SU-DHL-6 (cell line): ENCODE results near the gene CCDC88C.

Source experiments
- H2AFZ ChIP-seq: fragments of 200-600 bp; sonication (generic); 2 replicates; pipeline ENCODE4 v1.6.1; 2014; ENCODE audit warnings: low read depth, mild to moderate bottlenecking, moderate library complexity, mixed read lengths, antibody characterized with exemption, low read length; ENCODE audit not compliant: severe bottlenecking
- H3F3A ChIP-seq: fragments of 200-600 bp; shearing (Covaris generic); 2 replicates; pipeline ENCODE4 v1.6.0; 2016; ENCODE audit warnings: antibody characterized with exemption, mild to moderate bottlenecking; ENCODE audit not compliant: insufficient read depth
- H3K27ac ChIP-seq: fragments of 200-600 bp; sonication (generic); 2 replicates; pipeline ENCODE4 v1.5.1; 2016; ENCODE audit warnings: low read depth, mild to moderate bottlenecking, low read length, moderate library complexity, mixed read lengths
- H3K27me3 ChIP-seq: fragments of 200-600 bp; sonication (generic), shearing (Covaris generic); 2 replicates; pipeline ENCODE4 v1.6.0; 2014; ENCODE audit warnings: mild to moderate bottlenecking, low read length
- H3K36me3 ChIP-seq: fragments of 200-600 bp; sonication (generic); 2 replicates; pipeline ENCODE4 v1.6.1; 2014; ENCODE audit warnings: mild to moderate bottlenecking, low read length, mixed read lengths
- H3K4me2 ChIP-seq: fragments of 300-600, 200-600 bp; shearing (Covaris generic), sonication (generic); 2 replicates; pipeline ENCODE4 v1.6.0; 2014; ENCODE audit warnings: low read length, low read depth, mild to moderate bottlenecking; ENCODE audit not compliant: poor library complexity, severe bottlenecking
- H3K4me3 ChIP-seq: fragments of 200-600 bp; sonication (generic); 2 replicates; pipeline ENCODE4 v1.5.1; 2014; ENCODE audit warnings: antibody characterized with exemption, low read length, mild to moderate bottlenecking, mixed read lengths; ENCODE audit not compliant: insufficient read depth, poor library complexity, severe bottlenecking
- H3K79me2 ChIP-seq: fragments of 200-600 bp; sonication (generic); 2 replicates; pipeline ENCODE4 v1.6.1; 2014; ENCODE audit warnings: mild to moderate bottlenecking, low read length, moderate library complexity; ENCODE audit not compliant: insufficient read depth
- H3K9ac ChIP-seq: fragments of 200-600 bp; sonication (generic); 2 replicates; pipeline ENCODE4 v1.7.0; 2014; ENCODE audit warnings: mild to moderate bottlenecking, low read length
- H3K9me2 ChIP-seq: fragments of 200-600 bp; sonication (generic); replicated peaks from 2 replicates; pipeline ENCODE4 v1.6.1; 2014; ENCODE audit warnings: low read length; ENCODE audit not compliant: insufficient read depth
- H3K9me3 ChIP-seq: fragments of 200-600 bp; sonication (generic); 2 replicates; pipeline ENCODE4 v1.6.1; 2014; ENCODE audit warnings: low read length, mixed read lengths; ENCODE audit not compliant: insufficient read depth
- H4K20me1 ChIP-seq: fragments of 200-600 bp; sonication (generic); 2 replicates; pipeline ENCODE4 v1.6.1; 2014; ENCODE audit warnings: low read depth, mild to moderate bottlenecking, antibody characterized with exemption, low read length, moderate library complexity, mixed read lengths
- CTCF ChIP-seq: fragments of 200-600 bp; sonication (generic); IDR thresholded peaks from one replicate; pipeline ENCODE4 v1.5.1; 2017; ENCODE audit warnings: antibody characterized with exemption, mild to moderate bottlenecking, low read length, moderate library complexity; ENCODE audit not compliant: insufficient read depth, poor library complexity, severe bottlenecking
- EZH2phosphoT487 ChIP-seq: fragments of 200-600 bp; sonication (generic), shearing (Covaris generic); conservative IDR thresholded peaks from 2 replicates; pipeline ENCODE4 v1.6.1; 2018; ENCODE audit warnings: mild to moderate bottlenecking, antibody characterized with exemption, low read length, moderate library complexity, mixed read lengths

The CCDC88C gene

DNA sequence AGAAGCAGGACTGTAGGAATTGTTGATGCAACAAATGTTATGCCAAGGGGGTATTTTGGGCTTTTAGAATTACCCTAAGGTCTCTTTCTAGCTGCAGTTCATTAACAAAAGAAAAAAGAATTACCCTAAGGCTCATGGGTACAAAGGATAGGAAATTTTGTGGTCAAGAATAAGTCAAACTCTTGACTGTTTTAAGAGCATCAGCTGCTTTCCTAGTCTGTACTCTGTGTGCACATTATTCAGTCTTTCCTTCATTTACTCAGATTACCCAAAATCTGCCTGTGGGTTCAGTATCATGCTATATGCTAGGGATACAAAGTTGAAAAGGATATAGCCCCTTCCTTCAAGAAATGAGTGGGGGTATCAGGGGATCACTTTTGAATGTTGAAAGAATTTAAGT lies 36.5 kb upstream of the CCDC88C start:
- Histone ChIP-seq H3K27me3 (no peaks in the 10 kb centered on the region), H3K4me3 (no peak overlapping the region), H3K9me3 (no peaks in the 10 kb centered on the region), H4K20me1 (peaks cover 9% of the 10 kb centered on the region), H3K9me2 (no peaks in the 10 kb centered on the region), H3K79me2 (0 out of 2 replicates have a peak, but pooled peaks cover 12% of the 10 kb centered on the region), H3K9ac (no peak overlapping the region), H3K4me2 (no peak overlapping the region), H3K27ac (no peak overlapping the region), H3K36me3 (peaks cover 33% of the 10 kb centered on the region), H3F3A (peaks cover 47% of the 10 kb centered on the region), H2AFZ (no peak overlapping the region)
- no peak for TF ChIP-seq EZH2phosphoT487
- no peak for TF ChIP-seq CTCF

DNA sequence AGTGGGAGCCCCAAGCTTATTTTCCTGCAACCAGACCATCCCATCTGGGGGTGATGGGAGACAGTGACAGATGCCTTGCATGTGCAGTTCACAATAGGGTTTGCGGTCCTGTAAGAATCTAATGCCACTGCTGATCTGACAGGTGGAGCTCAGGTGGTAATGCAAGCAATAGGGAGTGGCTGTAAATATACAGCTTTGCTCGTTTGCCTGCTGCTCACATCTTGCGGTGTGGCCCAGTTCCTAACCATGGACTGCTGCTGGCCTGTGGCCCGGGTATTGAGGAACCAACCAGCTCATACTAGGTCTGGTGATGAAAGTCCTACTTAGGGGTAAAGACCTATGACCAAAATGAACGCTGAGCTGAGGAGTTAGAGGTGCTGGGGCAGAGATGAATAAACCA lies 36.1 kb upstream of the CCDC88C start:
- H3F3A ChIP-seq, result peaks cover 45% of the 10 kb centered on the region
- H3K79me2 ChIP-seq, result 0 out of 2 replicates have a peak, but pooled peaks cover 12% of the 10 kb centered on the region
- no peak overlapping the region for H2AFZ ChIP-seq
- H3K9me2 ChIP-seq, result no peaks in the 10 kb centered on the region
- H3K9me3 ChIP-seq, result no peaks in the 10 kb centered on the region
- no peak overlapping the region for H3K9ac ChIP-seq
- peaks cover 9% of the 10 kb centered on the region for H4K20me1 ChIP-seq
- H3K27ac ChIP-seq, result no peak overlapping the region
- H3K36me3 ChIP-seq, result peaks cover 29% of the 10 kb centered on the region
- TF ChIP-seq CTCF (no peak), EZH2phosphoT487 (no peak)
- no peak overlapping the region for H3K4me3 ChIP-seq
- no peaks in the 10 kb centered on the region for H3K27me3 ChIP-seq
- H3K4me2 ChIP-seq, result no peak overlapping the region

DNA sequence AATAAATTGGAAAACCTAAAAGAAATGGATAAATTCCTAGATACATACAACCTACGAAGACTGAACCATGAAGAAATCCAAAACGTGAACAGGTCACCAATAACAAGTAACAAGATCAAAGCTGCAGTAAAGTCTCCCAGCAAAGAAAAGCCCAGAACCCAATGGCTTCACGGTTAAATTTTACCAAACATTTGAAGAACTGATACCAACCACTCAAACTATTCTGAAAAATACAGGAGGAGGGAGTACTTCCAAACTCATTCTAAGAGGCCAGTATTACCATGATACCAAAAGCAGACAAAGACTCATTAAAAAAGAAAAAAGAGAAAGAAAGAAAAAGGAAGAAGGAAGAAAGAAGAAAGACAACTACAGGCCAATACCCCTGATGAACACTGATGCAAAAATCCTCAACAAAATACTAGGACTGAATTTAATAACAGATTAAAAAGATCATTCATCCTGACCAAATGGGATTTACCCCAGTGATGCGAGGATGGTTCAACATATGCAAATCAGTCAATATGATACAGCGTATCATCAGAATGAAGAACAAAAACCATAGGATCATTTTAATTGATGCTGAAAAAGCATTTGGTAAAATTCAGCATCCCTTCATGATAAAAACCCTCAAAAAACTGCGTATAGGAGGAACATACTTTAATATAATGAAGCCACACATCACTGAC lies 26.9 kb upstream of the CCDC88C start:
- Histone ChIP-seq H2AFZ (no peak overlapping the region), H3F3A (0 out of 2 replicates have a peak, but pooled peaks cover 3% of the 10 kb centered on the region), H3K27me3 (no peaks in the 10 kb centered on the region), H3K9me3 (no peaks in the 10 kb centered on the region), H3K9ac (no peak overlapping the region), H4K20me1 (no peaks in the 10 kb centered on the region), H3K36me3 (peaks cover 8% of the 10 kb centered on the region; the same call in 1 of the 2 replicates), H3K4me2 (no peak overlapping the region), H3K4me3 (no peak overlapping the region), H3K27ac (no peak overlapping the region), H3K9me2 (no peaks in the 10 kb centered on the region), H3K79me2 (peaks cover 56% of the 10 kb centered on the region)
- TF ChIP-seq EZH2phosphoT487 (no peak), CTCF (no peak)
